ENCODE results near the gene PRPF6. TPM values are rescaled to one million over a fixed set of nuclear protein-coding genes. Genes with fewer than 3 reads are reported as not detected.

PRPF6 gene
- total and polyA plus RNA-seq, 2 of the 13 experiments (the other 11 are each of a cell fraction or from before 2014, with no cell fraction given) = 63.7 to 101 TPM

GRCh38 chr20:64024141-64024990 is 43.4 kb downstream of the PRPF6 start (continued):
- TF ChIP-seq PHF20 (CRISPR knock-in tag; IDR thresholded peaks at IDR 0.05) (0 out of 2 replicates have a peak, but pooled peaks have one; percentile 35), TOE1 (CRISPR knock-in tag; IDR thresholded peaks at IDR 0.05) (no peak; the same call in 1 of the 2 replicates), ZMAT3 (CRISPR knock-in tag; conservative IDR thresholded peaks at IDR 0.05) (peak; percentile 91), RAD21 (CRISPR knock-in tag; IDR thresholded peaks at IDR 0.05) (peak; percentile 72), ZNF616 (CRISPR knock-in tag; IDR thresholded peaks at IDR 0.05; ENCODE audit: low read depth) (no peak), ZNF546 (CRISPR knock-in tag; conservative IDR thresholded peaks at IDR 0.05) (peak; percentile 75; the same call in 1 of the 2 replicates), DDIT3 (CRISPR knock-in tag; IDR thresholded peaks at IDR 0.05) (no peak; the same call in 1 of the 2 replicates), MAFF (IDR thresholded peaks at IDR 0.05; ENCODE audit: low read depth, low read length) (no peak), PTBP1 (IDR thresholded peaks at IDR 0.05; ENCODE audit: low read depth, low read length, poor library complexity, severe bottlenecking) (peak; percentile 83), POLR2A (IDR thresholded peaks at IDR 0.05; ENCODE audit: insufficient read depth in 1 of 2, low read depth in 2 of 2, low read length in 2 of 2) (peak; percentile 73 to 93), ZNF788 (CRISPR knock-in tag; IDR thresholded peaks at IDR 0.05; ENCODE audit: borderline replicate concordance) (peak; percentile 82), KLF13 (CRISPR knock-in tag; IDR thresholded peaks at IDR 0.05) (0 out of 2 replicates have a peak, but pooled peaks have one; percentile 76), GPN1 (CRISPR knock-in tag; IDR thresholded peaks at IDR 0.05; ENCODE audit: borderline replicate concordance) (no peak), MYC (CRISPR knock-in tag; IDR thresholded peaks at IDR 0.05; ENCODE audit: borderline replicate concordance) (peak; percentile 86; the same call in 1 of the 2 replicates), FOSL2 (CRISPR knock-in tag; IDR thresholded peaks at IDR 0.05) (peak; percentile 46; the same call in 1 of the 2 replicates), AGO2 (optimal IDR thresholded peaks at IDR 0.05; ENCODE audit: low read depth, low read length) (peak; percentile 92), NR0B2 (CRISPR knock-in tag; IDR thresholded peaks at IDR 0.05) (no peak; the same call in 1 of the 2 replicates), DR1 (CRISPR knock-in tag; IDR thresholded peaks at IDR 0.05) (0 out of 2 replicates have a peak, but pooled peaks have one; percentile 64)
- TF ChIP-seq, protein P1, sequence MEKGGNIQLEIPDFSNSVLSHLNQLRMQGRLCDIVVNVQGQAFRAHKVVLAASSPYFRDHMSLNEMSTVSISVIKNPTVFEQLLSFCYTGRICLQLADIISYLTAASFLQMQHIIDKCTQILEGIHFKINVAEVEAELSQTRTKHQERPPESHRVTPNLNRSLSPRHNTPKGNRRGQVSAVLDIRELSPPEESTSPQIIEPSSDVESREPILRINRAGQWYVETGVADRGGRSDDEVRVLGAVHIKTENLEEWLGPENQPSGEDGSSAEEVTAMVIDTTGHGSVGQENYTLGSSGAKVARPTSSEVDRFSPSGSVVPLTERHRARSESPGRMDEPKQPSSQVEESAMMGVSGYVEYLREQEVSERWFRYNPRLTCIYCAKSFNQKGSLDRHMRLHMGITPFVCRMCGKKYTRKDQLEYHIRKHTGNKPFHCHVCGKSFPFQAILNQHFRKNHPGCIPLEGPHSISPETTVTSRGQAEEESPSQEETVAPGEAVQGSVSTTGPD (CRISPR knock-in tag; IDR thresholded peaks at IDR 0.05) = peak; percentile 91; the same call in 1 of the 2 replicates
- TF ChIP-seq, protein P2, sequence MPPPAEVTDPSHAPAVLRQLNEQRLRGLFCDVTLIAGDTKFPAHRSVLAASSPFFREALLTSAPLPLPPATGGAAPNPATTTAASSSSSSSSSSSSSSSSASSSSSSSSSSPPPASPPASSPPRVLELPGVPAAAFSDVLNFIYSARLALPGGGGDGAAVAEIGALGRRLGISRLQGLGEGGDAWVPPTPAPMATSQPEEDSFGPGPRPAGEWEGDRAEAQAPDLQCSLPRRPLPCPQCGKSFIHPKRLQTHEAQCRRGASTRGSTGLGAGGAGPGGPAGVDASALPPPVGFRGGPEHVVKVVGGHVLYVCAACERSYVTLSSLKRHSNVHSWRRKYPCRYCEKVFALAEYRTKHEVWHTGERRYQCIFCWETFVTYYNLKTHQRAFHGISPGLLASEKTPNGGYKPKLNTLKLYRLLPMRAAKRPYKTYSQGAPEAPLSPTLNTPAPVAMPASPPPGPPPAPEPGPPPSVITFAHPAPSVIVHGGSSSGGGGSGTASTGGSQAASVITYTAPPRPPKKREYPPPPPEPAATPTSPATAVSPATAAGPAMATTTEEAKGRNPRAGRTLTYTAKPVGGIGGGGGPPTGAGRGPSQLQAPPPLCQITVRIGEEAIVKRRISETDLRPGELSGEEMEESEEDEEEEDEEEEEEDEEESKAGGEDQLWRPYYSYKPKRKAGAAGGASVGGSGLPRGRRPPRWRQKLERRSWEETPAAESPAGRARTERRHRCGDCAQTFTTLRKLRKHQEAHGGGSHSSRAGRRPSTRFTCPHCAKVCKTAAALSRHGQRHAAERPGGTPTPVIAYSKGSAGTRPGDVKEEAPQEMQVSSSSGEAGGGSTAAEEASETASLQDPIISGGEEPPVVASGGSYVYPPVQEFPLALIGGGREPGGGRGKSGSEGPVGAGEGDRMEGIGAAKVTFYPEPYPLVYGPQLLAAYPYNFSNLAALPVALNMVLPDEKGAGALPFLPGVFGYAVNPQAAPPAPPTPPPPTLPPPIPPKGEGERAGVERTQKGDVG (CRISPR knock-in tag; IDR thresholded peaks at IDR 0.05; ENCODE audit: borderline replicate concordance) = no peak
- TF ChIP-seq, protein P3, sequence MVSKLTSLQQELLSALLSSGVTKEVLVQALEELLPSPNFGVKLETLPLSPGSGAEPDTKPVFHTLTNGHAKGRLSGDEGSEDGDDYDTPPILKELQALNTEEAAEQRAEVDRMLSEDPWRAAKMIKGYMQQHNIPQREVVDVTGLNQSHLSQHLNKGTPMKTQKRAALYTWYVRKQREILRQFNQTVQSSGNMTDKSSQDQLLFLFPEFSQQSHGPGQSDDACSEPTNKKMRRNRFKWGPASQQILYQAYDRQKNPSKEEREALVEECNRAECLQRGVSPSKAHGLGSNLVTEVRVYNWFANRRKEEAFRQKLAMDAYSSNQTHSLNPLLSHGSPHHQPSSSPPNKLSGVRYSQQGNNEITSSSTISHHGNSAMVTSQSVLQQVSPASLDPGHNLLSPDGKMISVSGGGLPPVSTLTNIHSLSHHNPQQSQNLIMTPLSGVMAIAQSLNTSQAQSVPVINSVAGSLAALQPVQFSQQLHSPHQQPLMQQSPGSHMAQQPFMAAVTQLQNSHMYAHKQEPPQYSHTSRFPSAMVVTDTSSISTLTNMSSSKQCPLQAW (CRISPR knock-in tag; IDR thresholded peaks at IDR 0.05) = peak; percentile 99
- TF ChIP-seq, protein P4, sequence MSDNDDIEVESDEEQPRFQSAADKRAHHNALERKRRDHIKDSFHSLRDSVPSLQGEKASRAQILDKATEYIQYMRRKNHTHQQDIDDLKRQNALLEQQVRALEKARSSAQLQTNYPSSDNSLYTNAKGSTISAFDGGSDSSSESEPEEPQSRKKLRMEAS (IDR thresholded peaks at IDR 0.05) = peak; percentile 91

All from HepG2 (cell line).